NCI-H1105 treated with DMSO at 0.1 percent for 48 hours (cell line): ENCODE data around the gene ASIP.
"Not testable (repeated sequence)": the region's sequence is repeated elsewhere in the genome, so short reads cannot be mapped to it uniquely, and the experiment has no call there.

Experiments
- DNase-seq: peaks from one replicate; lab custom pipeline; 2025; lab: John Stamatoyannopoulos, UW

ASIP gene

DNA sequence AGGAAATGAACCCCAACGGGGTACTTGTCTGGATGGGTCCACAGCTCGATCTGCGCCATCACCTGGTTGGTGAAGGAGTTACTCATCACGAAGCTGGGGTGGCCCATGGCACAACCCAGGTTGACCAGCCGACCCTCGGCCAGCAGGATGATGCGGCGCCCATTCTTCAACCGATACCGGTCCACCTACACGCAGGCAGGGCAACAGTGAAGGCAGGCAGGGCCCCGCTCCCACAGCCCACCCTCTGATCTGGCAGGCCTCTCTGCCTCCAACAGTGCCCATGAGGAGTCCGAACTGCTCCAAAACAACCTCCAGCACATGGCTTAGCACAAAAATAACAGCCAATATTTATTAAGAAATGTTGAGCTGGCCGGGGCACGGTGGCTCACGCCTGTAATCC, 44.2 kb downstream of the ASIP start:
- no peak for DNase-seq

DNA sequence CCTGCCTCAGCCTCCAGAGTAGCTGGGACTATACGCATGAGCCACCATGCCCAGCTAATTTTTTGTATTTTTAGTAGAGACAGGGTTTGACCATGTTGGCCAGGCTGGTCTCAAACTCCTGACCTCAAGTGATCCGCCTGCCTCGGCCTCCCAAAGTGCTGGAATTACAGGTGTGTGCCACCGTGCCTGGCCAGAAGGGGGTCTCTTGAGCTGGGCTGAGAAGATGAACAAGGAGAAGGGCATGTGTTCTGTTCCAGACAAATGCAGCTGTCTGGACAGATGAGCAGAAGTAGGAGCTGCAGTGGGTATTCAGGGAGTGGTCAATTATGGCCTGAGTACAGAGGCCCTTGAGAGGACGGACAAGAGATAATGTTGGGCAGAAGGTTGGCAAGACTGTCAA, 46.3 kb downstream of the ASIP start:
- not testable (repeated sequence) for DNase-seq

GRCh38 chr20:34290471-34290870, 49.2 kb downstream of the ASIP start:
- no peak for DNase-seq

GRCh38 chr20:34292496-34292895, 51.3 kb downstream of the ASIP start:
- DNase-seq, result no peak

- no peak for DNase-seq
Observed at GRCh38 chr20:34293119-34293518, 51.9 kb downstream of the ASIP start.

DNA sequence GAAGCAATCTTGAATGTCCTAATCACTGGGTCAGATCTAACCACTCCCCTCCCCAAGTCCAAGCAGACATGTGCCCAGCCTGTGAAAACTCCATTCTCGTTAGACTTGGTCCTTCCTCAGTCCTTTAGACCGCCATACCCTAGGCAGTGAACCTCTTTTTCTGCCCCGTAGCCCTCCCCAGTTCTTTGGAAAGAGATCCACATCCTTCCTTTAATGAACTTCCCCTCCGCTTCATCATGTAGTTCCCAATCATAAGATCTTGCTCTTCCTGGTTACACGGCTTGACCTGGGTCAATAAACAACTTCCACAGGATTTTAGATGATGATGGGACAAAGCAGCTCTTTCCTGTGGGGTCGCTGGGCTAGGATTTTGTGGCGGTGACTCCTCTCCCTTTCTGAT, 52.4 kb downstream of the ASIP start:
- no peak for DNase-seq

DNA sequence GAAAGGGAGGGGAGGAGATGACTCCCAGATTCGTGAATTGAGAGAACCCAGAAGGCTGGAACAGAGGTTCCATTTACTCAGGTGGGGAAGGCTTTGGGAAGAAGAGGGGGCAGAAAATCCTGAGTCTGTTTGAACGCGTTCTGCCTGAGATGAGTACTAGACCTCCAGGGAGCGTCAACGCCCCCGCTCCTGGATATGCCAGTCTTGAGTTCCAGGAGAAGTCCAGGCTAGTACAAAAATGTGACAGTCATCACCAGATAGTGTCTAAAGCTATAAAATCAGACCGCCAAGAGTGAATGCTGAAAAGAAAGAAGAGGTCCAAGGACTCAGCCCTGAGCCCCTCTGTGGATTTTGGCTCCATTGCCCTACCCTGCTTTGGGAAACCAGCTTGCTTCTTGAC, 53.3 kb downstream of the ASIP start:
- no peak for DNase-seq

- DNase-seq, result no peak
Observed at GRCh38 chr20:34295284-34295683, 54.1 kb downstream of the ASIP start.

- DNase-seq, result no peak
Observed at GRCh38 chr20:34296468-34296867, 55.2 kb downstream of the ASIP start.

- DNase-seq, result not testable (repeated sequence)
Observed at GRCh38 chr20:34298294-34298784, 57.1 kb downstream of the ASIP start.

DNA sequence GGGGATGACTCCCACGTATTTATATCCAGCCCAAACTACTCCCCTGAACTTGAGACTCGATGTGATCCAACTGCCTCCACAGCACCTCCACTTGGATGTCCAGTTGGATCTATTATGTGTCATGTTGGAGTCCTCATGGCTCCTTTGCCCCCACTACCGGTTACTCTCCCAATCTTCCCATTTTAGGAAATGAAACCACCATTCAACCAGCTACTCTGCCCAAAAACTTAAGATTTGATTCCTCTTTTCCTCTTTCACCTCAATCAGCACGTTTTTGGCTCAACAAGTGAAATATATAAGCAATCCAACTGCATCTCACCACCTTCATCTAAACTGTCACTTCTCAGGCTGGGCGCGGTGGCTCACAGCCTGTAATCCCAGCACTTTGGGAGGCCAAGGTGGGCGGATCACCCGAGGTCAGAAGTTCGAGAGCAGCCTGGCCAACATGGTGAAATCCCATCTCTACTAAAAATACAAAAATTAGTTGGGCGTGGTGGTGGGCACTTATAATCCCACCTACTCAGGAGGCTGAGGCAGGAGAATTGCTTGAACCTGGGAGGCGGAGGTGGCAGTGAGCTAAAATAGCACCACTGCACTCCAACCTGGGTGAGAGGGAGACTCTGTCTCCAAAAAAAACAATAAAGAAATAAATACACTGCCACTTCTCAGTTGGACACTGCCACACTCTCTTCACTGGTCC, 58.5 kb downstream of the ASIP start:
- DNase-seq, result no peak

DNA sequence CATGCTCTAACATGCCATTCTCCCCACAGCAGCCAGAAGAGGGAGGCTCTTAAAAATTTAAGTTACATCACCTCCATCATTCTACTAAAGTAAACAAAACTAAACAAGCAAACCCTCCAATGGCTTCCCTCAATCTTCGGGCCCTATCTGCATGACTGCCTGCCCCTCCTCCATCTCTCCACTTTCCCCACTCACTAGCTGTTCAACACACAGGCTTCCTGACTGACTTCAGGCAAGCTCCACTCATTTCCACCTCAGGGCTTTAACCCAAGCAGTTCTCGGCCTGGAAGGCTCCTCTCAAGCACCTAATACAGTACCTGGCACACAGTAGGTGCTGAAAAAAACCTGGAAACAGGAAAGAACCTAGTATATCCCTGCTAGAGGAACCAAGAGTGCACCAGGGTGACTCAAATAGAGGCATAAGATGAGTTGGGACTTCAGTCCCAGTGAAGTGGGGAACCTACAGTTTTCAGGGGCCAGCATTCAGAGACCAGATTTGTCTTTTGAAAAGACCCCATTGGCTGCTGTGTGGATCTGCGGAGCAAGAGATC, 59.1 kb downstream of the ASIP start:
- DNase-seq, result peak; percentile 10

DNA sequence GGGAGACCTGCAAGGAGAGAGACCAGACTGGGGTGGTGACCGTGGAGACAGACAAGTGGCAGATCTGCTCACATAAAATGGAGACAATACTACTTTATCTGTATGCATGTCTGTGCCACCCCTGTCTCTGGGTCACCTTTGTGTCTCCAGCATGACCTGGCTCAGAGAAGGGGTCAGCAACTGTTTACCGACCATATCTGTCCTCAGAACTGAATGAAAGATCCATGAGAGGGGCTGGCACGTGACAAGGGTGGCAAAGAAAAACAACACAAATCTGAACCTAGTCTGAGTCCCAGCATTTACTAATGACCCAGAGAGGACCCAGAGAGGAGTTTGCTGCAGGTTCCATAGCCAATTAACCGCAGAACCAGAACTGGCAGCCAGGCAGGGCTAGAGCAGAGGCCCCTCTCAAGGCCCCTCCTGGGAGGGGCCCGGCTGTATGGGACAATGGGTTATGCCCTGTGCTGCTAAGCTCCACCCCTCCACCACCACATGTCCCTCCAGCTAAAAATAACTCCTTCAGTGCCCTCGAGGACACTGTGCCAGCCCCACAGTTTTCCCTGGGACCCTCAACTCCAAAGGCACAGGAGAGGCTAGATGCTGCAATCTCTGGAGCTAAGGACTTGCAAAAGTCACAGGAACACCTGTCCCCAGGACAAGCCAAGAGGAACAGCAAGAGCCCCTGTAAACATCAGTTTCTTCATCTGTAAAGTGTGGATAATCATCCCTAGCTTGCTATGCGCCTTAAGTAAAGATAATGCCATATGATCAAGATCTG, 59.8 kb downstream of the ASIP start:
- DNase-seq, result no peak

DNA sequence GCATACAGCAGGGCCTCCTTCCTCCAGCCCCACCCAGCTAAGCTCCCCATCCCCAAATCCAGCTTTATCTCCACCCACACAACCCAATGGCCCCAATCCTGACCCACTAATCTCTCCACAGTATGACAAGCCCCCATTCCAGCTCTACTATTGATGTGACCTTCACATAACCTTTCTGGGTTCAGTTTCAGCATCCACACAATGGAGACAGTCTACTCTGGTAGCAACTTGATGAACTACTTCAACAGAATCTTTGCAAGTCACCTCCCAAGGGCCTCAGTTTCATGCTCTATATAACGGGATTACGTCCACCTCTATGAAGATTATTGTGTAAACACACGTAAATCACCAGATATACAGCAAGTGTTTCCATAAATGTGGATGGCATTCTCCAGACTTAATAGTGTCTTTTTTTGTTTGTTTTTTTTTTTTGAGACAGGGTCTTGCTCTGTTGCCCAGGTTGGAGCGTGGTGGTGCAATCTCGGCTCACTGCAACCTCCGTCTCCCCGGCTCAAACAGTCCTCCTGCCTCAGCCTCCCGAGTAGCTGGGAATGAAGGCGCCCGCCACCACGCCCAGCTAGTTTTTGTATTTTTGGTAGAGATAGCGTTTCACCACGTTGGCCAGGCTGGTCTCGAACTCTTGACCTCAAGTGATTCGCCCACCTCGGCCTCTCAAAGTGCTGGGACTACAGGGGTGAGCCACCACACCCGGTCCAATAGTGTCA, 60.5 kb downstream of the ASIP start:
- no peak for DNase-seq

DNA sequence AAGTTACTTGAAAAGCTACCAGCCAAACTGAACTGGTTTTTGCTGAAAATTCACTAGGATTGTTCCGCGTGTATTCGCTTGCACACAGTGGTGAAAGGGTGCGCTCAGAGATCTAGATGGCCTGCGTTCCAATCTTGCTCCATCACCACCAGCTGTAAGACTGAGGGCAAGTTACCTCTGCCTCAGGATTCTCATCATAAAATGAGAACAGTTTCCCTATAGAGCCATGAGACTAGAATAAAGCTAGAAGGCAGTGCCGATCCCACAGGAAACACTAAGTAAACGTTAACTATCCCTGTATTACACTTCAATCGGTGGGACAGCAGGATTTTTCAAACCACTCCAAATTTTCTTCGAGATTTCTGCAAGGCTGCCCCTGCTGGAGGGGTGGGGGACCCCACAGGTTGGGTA, 61.1 kb downstream of the ASIP start:
- DNase-seq, result no peak

DNA sequence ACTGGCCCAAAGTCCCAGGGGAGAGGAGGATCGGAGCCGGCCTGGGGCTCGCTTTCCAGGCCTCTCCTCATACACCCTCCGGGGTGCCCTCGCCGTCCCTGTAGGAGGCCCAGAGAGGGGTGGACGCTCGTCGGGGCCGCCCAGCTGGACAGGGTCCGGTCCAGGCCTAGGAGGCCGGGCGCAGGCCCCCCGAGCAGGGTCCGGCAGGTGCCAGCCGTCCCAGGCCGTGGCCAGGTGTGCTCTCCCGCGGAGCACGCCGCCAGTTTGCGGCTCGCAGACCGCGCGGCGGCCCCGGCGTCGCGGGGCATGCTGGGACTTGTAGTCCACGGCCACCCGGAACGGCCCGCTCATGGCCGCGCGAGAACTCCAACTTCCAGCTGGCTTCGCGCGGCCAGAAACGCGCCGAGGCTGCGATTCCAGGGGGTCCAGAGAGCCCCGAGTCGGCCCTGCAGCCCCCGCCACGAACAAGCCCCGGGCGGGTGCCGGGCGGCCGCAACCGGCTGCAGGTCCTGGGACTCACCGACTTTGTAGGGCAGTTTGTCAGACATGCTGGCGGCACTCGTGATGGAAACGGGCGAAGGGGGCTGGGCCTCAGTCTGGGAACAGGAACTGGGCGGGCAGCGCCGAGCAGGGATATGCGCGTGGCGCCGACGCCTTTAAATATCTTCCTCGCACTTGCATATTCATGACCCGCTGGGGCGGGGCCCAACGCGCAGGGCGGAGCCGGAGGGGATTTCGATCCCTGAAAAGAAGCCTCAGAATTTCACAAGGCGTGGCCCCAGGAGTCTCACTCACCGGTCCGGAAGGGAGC, 61.7 kb downstream of the ASIP start, which contains the start of gene AHCY:
Gene AHCY, minus strand, starts transcription at position 633 of the 811 bp plus-strand sequence. Its CDS starts 85 bp downstream, at position 548.
- peak; percentile 93 for DNase-seq

DNA sequence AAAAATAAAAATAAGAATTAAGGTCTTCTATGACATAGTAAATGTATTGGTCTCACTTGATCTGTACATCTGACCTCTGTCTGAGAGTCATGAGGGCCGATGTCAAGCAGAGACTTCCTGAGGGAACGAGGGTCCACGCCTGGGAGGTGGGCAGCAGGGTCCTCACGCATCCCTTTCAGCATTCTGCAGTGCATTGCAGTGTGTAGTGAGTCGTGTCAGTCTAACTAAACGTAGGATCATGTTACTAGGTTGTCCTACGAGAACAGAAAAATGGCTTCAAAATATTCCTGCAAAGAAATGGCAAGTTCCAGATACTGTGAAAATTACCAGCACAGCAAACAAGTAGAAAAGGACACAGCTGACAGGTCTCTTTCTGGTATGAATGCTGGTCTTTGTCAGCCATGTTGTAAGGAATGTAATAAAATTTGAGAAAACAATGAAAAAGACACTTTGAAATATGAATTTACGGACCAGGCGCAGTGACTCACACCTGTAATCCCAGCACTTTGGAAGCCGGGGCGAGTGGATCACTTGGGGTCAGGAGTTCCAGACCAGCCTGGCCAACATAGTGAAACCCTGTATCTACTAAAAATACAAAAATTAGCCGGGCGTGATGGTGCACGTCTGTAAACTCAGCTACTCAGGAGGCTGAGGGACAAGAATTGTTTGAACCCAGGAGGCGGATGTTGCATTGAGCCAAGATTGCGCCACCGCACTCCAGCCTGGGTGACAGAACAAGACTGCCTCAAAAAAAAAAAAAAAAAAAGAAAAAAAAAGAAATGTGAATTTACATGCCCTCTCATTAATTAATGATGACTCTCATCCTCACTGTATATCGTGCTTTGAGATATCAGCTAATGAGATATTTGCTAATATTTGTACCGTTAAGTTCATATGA, 64.4 kb downstream of the ASIP start:
- DNase-seq, result no peak

- no peak for DNase-seq
Observed at GRCh38 chr20:34309691-34310090, 68.5 kb downstream of the ASIP start.

DNA sequence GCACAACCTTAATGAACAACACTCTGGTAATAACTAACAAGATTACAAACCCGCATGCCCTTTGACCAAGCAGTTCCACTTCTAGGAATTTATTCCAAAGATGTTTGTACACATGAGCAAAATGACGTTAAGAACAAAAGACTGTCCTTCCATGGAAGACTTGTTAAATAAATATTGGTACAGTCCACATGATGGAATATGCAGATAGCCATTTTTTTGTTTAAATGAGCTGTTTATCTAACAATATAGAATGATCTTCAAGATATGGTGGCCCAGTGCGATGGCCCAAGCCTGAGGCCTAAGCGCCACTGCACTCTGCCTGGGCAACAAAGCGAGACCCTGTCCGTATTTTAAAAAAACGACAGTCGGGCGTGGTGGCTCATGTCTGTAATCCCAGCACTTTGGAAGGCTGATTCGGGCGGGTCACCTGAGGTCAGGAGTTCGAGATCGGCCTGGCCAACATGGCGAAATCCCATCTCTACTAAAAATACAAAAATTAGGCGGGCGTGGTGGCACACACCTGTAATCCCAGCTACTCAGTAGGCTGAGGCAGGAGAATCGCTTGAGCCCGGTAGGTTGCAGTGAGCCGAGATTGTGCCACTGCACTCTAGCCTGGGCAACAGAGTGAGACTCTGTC, 69.4 kb downstream of the ASIP start:
- no peak for DNase-seq
